ENCODE measurements around the gene WBP1.

DNA sequence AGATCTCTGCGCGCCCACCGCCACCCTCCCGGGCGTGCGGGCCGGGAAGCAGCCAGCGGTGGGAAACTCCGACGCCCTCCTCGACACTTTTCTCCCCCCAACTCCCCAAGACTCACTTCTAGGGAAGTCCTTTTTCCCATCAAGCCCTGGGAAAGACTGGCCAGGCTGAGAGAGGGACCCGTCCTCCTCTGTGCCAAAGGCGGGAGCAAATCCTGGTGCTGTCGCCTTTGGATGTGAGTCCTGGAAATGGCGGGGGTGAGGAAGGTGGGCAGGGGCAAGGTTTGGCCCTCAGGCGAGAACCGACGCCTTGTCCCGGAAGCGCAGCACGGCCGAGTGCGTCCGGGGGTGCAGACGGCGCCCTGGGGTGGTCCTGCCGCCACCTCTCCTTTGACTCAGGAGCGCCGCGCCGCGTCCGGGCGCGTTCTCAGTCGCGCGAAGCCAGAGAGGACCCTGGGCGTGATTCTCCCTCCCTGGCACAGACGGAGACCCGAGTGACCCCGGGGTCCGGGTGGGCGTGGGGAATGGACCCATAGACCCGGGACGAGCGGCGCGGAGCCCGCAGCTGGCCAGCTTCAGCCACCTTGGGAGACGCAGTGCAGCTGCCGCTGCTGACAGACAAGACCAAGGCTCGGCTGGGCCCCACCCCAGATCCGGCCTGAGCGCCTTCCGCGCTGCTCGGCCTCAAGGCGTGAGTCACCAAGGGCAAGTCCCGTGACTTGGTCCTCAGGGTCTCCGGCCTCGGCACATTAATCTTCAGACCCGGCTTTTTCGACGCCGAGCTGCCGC is 44.7 kb downstream of the WBP1 start:
- TF ChIP-seq POLR2A (IDR thresholded peaks at IDR 0.05; ENCODE audit: low read depth, low read length) (peak; percentile 58; the same call in 1 of the 2 replicates), POLR2AphosphoS5 (IDR thresholded peaks at IDR 0.05; ENCODE audit: low read depth, low read length) (no peak)

Data from GM12892 (cell line).